Neural cell (in vitro differentiated cells): ENCODE results near the gene EYS. TPM values are rescaled to one million over a fixed set of nuclear protein-coding genes. Genes with fewer than 3 reads are reported as not detected.
A peak's percentile ranks its signal among the peaks of the same experiment; 100 is the strongest.

Source experiments
- H2AFZ ChIP-seq: fragments of 200-600, 300-800 bp; sonication (generic), shearing (Covaris generic); 2 replicates; pipeline ENCODE4 v1.6.0; 2014; ENCODE audit warnings: low read depth, mild to moderate bottlenecking, antibody characterized with exemption, low read length, moderate library complexity
- H3F3A ChIP-seq: fragments of 200-600 bp; shearing (Covaris generic); 2 replicates; pipeline ENCODE4 v1.6.1; 2016; ENCODE audit warnings: mild to moderate bottlenecking, moderate library complexity, mixed read lengths, antibody characterized with exemption, low read length; ENCODE audit not compliant: insufficient read depth, poor library complexity, severe bottlenecking
- H3K27ac ChIP-seq: fragments of 200-600, 300-800 bp; sonication (generic), shearing (Covaris generic); 2 replicates; pipeline ENCODE4 v1.5.1; 2014; ENCODE audit warnings: mild to moderate bottlenecking, low read length, moderate library complexity
- H3K27me3 ChIP-seq: fragments of 300-800, 200-600 bp; sonication (generic), shearing (Covaris generic); 2 replicates; pipeline ENCODE4 v1.6.0; 2014; ENCODE audit warnings: mild to moderate bottlenecking, low read depth, low read length, moderate library complexity; ENCODE audit not compliant: insufficient read depth
- H3K36me3 ChIP-seq: fragments of 300-800, 200-600 bp; sonication (generic), shearing (Covaris generic); 2 replicates; pipeline ENCODE4 v1.5.1; 2014; ENCODE audit warnings: mild to moderate bottlenecking, antibody characterized with exemption, low read length, moderate library complexity; ENCODE audit not compliant: insufficient read depth
- H3K4me2 ChIP-seq: fragments of 300-800, 200-600 bp; sonication (generic), shearing (Covaris generic); 2 replicates; pipeline ENCODE4 v1.6.0; 2014; ENCODE audit warnings: mild to moderate bottlenecking, low read length
- H3K4me3 ChIP-seq: fragments of 300-800, 200-600 bp; sonication (generic), shearing (Covaris generic); 2 replicates; pipeline ENCODE4 v1.5.1; 2014; ENCODE audit warnings: mild to moderate bottlenecking, low read length, moderate library complexity
- H3K79me2 ChIP-seq: fragments of 200-600 bp; shearing (Covaris generic); replicated peaks from 2 replicates; pipeline ENCODE4 v1.6.0; 2014; ENCODE audit warnings: mild to moderate bottlenecking, low read length, moderate library complexity; ENCODE audit not compliant: insufficient read depth
- H3K9ac ChIP-seq: fragments of 300-800, 200-600 bp; sonication (generic), shearing (Covaris generic); 2 replicates; pipeline ENCODE4 v1.6.1; 2016; ENCODE audit warnings: mild to moderate bottlenecking, low read length, mixed read lengths
- H3K9me2 ChIP-seq: fragments of 200-600 bp; shearing (Covaris generic); 2 replicates; pipeline ENCODE4 v1.6.1; 2016; ENCODE audit warnings: mild to moderate bottlenecking, low read length, mixed read lengths; ENCODE audit not compliant: insufficient read depth
- H3K9me3 ChIP-seq: fragments of 200-600, 300-800 bp; sonication (generic), shearing (Covaris generic); 2 replicates; pipeline ENCODE4 v1.6.1; 2016; ENCODE audit warnings: mild to moderate bottlenecking, mixed run types, low read length, moderate library complexity, mixed read lengths
- H4K20me1 ChIP-seq: fragments of 200-600 bp; shearing (Covaris generic); 2 replicates; pipeline ENCODE4 v1.6.1; 2016; ENCODE audit warnings: mild to moderate bottlenecking, mixed run types; ENCODE audit not compliant: insufficient read depth
- EP300 ChIP-seq: fragments of 450-650 bp; conservative IDR thresholded peaks from 2 replicates; pipeline ENCODE4 v1.6.1; 2014; ENCODE audit warnings: antibody characterized with exemption, mild to moderate bottlenecking, moderate library complexity; ENCODE audit not compliant: poor library complexity, severe bottlenecking
- EZH2 ChIP-seq: fragments of 200-600, 300-800 bp; shearing (Covaris generic), sonication (generic); IDR thresholded peaks from 2 replicates; pipeline ENCODE4 v1.6.1; 2014; ENCODE audit warnings: antibody characterized with exemption, low read length, borderline replicate concordance, mild to moderate bottlenecking; ENCODE audit not compliant: insufficient read depth, poor library complexity, severe bottlenecking
- MXI1 ChIP-seq: fragments of 450-650 bp; conservative IDR thresholded peaks from 2 replicates; pipeline ENCODE4 v1.6.1; 2014; ENCODE audit warnings: antibody characterized with exemption, mild to moderate bottlenecking; ENCODE audit not compliant: poor library complexity, severe bottlenecking
- POLR2AphosphoS5 ChIP-seq: IDR thresholded peaks from 2 replicates; pipeline ENCODE4 v1.6.1; 2012
- RAD21 ChIP-seq: fragments of 450-650 bp; conservative IDR thresholded peaks from 2 replicates; pipeline ENCODE4 v1.6.1; 2014; ENCODE audit warnings: antibody characterized with exemption, mild to moderate bottlenecking, moderate library complexity
- SMC3 ChIP-seq: fragments of 450-650 bp; conservative IDR thresholded peaks from 2 replicates; pipeline ENCODE4 v1.6.1; 2014; ENCODE audit warnings: antibody characterized with exemption, mild to moderate bottlenecking, moderate library complexity; ENCODE audit not compliant: poor library complexity
- TAF1 ChIP-seq: IDR thresholded peaks from 2 replicates; pipeline ENCODE4 v1.6.1; 2012; ENCODE audit warnings: low read depth
- polyA plus RNA-seq: library from polyadenylated mRNA; depleted of rRNA; stranded (reverse); fragments of >200 nt; gene quantifications from 2 replicates; pipeline ENCODE4 v1.2.3, GENCODE V29; 2014
- TF ChIP-seq, protein P1 (sequence below): fragments of 450-650 bp; IDR thresholded peaks from 2 replicates; pipeline ENCODE4 v1.5.1; 2014; ENCODE audit warnings: antibody characterized with exemption, mild to moderate bottlenecking, moderate library complexity; ENCODE audit not compliant: poor library complexity, severe bottlenecking
- TF ChIP-seq, protein P2 (sequence below): IDR thresholded peaks from 2 replicates; pipeline ENCODE4 v1.6.1; 2012; ENCODE audit warnings: borderline replicate concordance

The EYS gene
- polyA plus RNA-seq, 1 donor from 2014 or later = 0.38 TPM

DNA sequence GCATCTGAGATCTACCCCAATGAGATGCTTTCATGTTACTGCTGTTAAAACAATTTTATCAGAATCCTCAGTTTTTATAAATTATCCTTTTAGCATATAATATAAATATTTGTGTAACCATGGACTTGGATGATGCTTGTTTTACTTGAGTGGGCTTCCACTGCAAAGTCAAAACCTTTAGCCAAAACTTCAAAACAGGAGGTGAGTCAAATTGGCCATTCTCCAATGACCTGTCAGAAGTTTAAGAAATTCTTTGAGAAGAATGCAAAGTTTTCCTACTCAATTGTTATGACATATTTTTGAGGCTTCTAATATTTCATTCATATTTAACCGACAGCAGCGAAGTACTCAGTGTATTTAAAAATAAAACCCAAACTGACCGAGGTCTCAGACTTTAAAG is 507.9 kb downstream of the EYS start:
- Histone ChIP-seq H4K20me1 (no peaks in the 10 kb centered on the region), H3K9ac (no peak overlapping the region), H2AFZ (no peak overlapping the region), H3F3A (no peaks in the 10 kb centered on the region), H3K27me3 (no peaks in the 10 kb centered on the region), H3K36me3 (no peaks in the 10 kb centered on the region), H3K4me3 (no peak overlapping the region), H3K27ac (no peak overlapping the region), H3K9me3 (no peaks in the 10 kb centered on the region), H3K4me2 (no peak overlapping the region), H3K79me2 (no peaks in the 10 kb centered on the region), H3K9me2 (no peaks in the 10 kb centered on the region)
- no peak for TF ChIP-seq MXI1

DNA sequence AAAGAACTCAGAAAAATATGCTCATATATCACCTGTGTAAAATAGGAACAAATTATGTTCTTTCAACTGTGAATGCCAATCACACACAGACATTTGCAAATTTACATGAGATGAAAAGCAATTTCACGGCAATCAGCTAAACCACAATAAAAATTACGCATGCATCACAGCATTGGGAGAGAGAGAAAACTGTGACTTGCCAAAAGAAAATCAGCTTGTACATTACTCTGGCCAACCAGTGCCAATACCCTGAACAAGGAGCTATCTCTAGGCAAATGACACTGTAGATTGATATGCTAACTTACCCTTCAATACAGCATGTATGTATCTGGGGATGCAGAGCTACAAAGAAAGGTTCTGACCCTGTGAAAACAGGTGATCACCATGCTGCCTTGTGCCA is 515.6 kb downstream of the EYS start:
- Histone ChIP-seq H3K27ac (peak overlapping the region; percentile 62), H2AFZ (no peak overlapping the region)

DNA sequence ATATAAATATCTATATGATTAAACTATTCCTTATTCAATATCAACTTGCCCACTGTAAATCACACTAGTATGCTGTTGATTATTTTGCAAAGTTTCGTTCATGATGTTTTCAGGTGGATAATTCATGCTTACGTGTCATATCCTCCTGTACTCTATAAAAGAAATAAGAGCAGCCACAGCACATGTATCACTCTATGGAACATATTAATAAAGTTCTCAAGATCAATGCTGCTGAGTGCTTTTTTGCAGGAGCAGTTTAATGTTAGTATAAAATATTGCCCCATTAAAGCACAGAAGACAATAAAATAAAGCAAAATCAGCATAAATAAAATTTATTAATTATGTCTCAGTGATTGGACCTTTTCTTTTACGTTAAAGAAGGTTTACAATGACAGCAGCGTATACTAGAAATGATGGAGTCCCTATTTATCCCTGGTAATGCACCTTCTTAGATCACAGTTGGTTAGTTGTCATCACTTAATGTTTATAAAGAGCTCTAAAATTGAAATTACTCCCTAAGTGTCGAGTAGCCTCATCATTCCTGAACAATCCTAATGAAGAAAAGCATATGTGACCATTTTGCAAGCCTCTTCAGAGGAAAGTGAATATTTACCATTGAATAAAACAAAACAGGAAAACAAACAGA is 517.7 kb downstream of the EYS start:
- H4K20me1 ChIP-seq = no peaks in the 10 kb centered on the region
- no peak overlapping the region for H3K4me3 ChIP-seq
- no peaks in the 10 kb centered on the region for H3K9me2 ChIP-seq
- H3K9ac ChIP-seq = no peak overlapping the region
- H3K27me3 ChIP-seq = no peaks in the 10 kb centered on the region
- TF ChIP-seq RAD21 (no peak), MXI1 (no peak), EP300 (no peak), POLR2AphosphoS5 (no peak), EZH2 (no peak), SMC3 (no peak), TAF1 (no peak)
- TF ChIP-seq, protein P1, sequence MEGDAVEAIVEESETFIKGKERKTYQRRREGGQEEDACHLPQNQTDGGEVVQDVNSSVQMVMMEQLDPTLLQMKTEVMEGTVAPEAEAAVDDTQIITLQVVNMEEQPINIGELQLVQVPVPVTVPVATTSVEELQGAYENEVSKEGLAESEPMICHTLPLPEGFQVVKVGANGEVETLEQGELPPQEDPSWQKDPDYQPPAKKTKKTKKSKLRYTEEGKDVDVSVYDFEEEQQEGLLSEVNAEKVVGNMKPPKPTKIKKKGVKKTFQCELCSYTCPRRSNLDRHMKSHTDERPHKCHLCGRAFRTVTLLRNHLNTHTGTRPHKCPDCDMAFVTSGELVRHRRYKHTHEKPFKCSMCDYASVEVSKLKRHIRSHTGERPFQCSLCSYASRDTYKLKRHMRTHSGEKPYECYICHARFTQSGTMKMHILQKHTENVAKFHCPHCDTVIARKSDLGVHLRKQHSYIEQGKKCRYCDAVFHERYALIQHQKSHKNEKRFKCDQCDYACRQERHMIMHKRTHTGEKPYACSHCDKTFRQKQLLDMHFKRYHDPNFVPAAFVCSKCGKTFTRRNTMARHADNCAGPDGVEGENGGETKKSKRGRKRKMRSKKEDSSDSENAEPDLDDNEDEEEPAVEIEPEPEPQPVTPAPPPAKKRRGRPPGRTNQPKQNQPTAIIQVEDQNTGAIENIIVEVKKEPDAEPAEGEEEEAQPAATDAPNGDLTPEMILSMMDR = no peak
- TF ChIP-seq, protein P2, sequence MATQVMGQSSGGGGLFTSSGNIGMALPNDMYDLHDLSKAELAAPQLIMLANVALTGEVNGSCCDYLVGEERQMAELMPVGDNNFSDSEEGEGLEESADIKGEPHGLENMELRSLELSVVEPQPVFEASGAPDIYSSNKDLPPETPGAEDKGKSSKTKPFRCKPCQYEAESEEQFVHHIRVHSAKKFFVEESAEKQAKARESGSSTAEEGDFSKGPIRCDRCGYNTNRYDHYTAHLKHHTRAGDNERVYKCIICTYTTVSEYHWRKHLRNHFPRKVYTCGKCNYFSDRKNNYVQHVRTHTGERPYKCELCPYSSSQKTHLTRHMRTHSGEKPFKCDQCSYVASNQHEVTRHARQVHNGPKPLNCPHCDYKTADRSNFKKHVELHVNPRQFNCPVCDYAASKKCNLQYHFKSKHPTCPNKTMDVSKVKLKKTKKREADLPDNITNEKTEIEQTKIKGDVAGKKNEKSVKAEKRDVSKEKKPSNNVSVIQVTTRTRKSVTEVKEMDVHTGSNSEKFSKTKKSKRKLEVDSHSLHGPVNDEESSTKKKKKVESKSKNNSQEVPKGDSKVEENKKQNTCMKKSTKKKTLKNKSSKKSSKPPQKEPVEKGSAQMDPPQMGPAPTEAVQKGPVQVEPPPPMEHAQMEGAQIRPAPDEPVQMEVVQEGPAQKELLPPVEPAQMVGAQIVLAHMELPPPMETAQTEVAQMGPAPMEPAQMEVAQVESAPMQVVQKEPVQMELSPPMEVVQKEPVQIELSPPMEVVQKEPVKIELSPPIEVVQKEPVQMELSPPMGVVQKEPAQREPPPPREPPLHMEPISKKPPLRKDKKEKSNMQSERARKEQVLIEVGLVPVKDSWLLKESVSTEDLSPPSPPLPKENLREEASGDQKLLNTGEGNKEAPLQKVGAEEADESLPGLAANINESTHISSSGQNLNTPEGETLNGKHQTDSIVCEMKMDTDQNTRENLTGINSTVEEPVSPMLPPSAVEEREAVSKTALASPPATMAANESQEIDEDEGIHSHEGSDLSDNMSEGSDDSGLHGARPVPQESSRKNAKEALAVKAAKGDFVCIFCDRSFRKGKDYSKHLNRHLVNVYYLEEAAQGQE = no peak
- no peaks in the 10 kb centered on the region for H3K36me3 ChIP-seq
- no peak overlapping the region for H3K27ac ChIP-seq
- H3K9me3 ChIP-seq = no peaks in the 10 kb centered on the region
- H2AFZ ChIP-seq = no peak overlapping the region
- peaks cover 6% of the 10 kb centered on the region for H3F3A ChIP-seq
- H3K79me2 ChIP-seq = no peaks in the 10 kb centered on the region
- H3K4me2 ChIP-seq = no peak overlapping the region

More for the DNA sequence above, 515.6 kb downstream of the EYS start:
- TF ChIP-seq EZH2 (no peak), POLR2AphosphoS5 (peak; percentile 79), SMC3 (no peak), MXI1 (no peak), RAD21 (peak; percentile 14), EP300 (peak; percentile 87)
- TF ChIP-seq, protein P2 = no peak
- H3K36me3 ChIP-seq = no peaks in the 10 kb centered on the region
- H3K27me3 ChIP-seq = no peaks in the 10 kb centered on the region
- no peaks in the 10 kb centered on the region for H4K20me1 ChIP-seq
- no peaks in the 10 kb centered on the region for H3K9me3 ChIP-seq
- peaks cover 6% of the 10 kb centered on the region for H3F3A ChIP-seq
- no peaks in the 10 kb centered on the region for H3K79me2 ChIP-seq
- peak overlapping the region; percentile 3 for H3K4me3 ChIP-seq
- H3K4me2 ChIP-seq = peak overlapping the region; percentile 24
- peak overlapping the region; percentile 13 for H3K9ac ChIP-seq
- H3K9me2 ChIP-seq = no peaks in the 10 kb centered on the region
